Measurements from ENCODE around the gene SF3B6.

GRCh38 chr2:24047703-24048033 is 28.5 kb downstream of the SF3B6 start:
- TF ChIP-seq CTCF (IDR thresholded peaks at IDR 0.05; ENCODE audit: low read length) (no peak), EZH2 (optimal IDR thresholded peaks at IDR 0.05; ENCODE audit: low read depth, low read length) (no peak)

Data from MM.1S (cell line).